ENCODE data around the gene PDE4D.

- TF ChIP-seq POLR2A (IDR thresholded peaks at IDR 0.05; ENCODE audit: low read depth, low read length): no peak
- no peak for TF ChIP-seq POLR2AphosphoS5 (IDR thresholded peaks at IDR 0.05; ENCODE audit: low read depth, low read length)
- TF ChIP-seq TAF1 (IDR thresholded peaks at IDR 0.05; ENCODE audit: borderline replicate concordance, low read depth, low read length): no peak
These were observed 830.4 kb downstream of the PDE4D start for GRCh38 chr5:59062986-59063683.
